HepG2 (cell line): Measurements from ENCODE around the gene SLC16A5. TPM values are rescaled to one million over a fixed set of nuclear protein-coding genes. Genes with fewer than 3 reads are reported as not detected.

ENCODE experiments used
- CBX5 ChIP-seq: sonication (generic); formaldehyde crosslinking; IDR thresholded peaks from 2 replicates; pipeline ENCODE4 v1.4.0; 2020; ENCODE audit warnings: missing genetic modification reagents, borderline replicate concordance
- GLI4 ChIP-seq: sonication (generic); formaldehyde crosslinking; IDR thresholded peaks from 2 replicates; pipeline ENCODE4 v1.5.1; 2020; ENCODE audit warnings: missing genetic modification reagents, mild to moderate bottlenecking, moderate library complexity, borderline replicate concordance
- HNRNPL ChIP-seq: fragments of 200-400 bp; formaldehyde crosslinking; IDR thresholded peaks from 2 replicates; pipeline ENCODE4 v1.6.1; 2017; ENCODE audit warnings: mild to moderate bottlenecking, low read depth, low read length
- JDP2 ChIP-seq: sonication (generic); formaldehyde crosslinking; IDR thresholded peaks from 2 replicates; pipeline ENCODE4 v1.8.1; 2022; ENCODE audit warnings: missing genetic modification reagents, borderline replicate concordance
- NFYB ChIP-seq: sonication (generic); formaldehyde crosslinking; IDR thresholded peaks from 2 replicates; pipeline ENCODE4 v1.4.0; 2020; ENCODE audit warnings: missing genetic modification reagents
- NR1H2 ChIP-seq: sonication (generic); formaldehyde crosslinking; IDR thresholded peaks from 2 replicates; pipeline ENCODE4 v1.8.1; 2022; ENCODE audit warnings: low read depth, missing genetic modification reagents, borderline replicate concordance
- PHF20 ChIP-seq: sonication (generic); formaldehyde crosslinking; IDR thresholded peaks from 2 replicates; pipeline ENCODE4 v1.5.0; 2020; ENCODE audit warnings: mild to moderate bottlenecking, missing genetic modification reagents
- PHF21A ChIP-seq: sonication (generic); formaldehyde crosslinking; IDR thresholded peaks from 2 replicates; pipeline ENCODE4 v1.5.0; 2020; ENCODE audit warnings: mild to moderate bottlenecking, missing genetic modification reagents
- RFX1 ChIP-seq: fragments of 450-650 bp; IDR thresholded peaks from 2 replicates; pipeline ENCODE4 v1.6.1; 2017
- TCF7L2 ChIP-seq: IDR thresholded peaks from 2 replicates; pipeline ENCODE4 v1.6.1; 2011; ENCODE audit warnings: mild to moderate bottlenecking, low read depth, low read length, moderate library complexity
- ZBTB7A ChIP-seq: sonication (generic); formaldehyde crosslinking; IDR thresholded peaks from 2 replicates; pipeline ENCODE4 v1.8.0; 2022; ENCODE audit warnings: mild to moderate bottlenecking, missing genetic modification reagents
- ZFP36L1 ChIP-seq: sonication (generic); formaldehyde crosslinking; IDR thresholded peaks from 2 replicates; pipeline ENCODE4 v1.8.0; 2022; ENCODE audit warnings: mild to moderate bottlenecking, missing genetic modification reagents, moderate library complexity
- ZFP41 ChIP-seq: sonication (generic); formaldehyde crosslinking; IDR thresholded peaks from 2 replicates; pipeline ENCODE4 v1.4.0; 2020; ENCODE audit warnings: mild to moderate bottlenecking, missing genetic modification reagents, borderline replicate concordance
- ZNF160 ChIP-seq: sonication (generic); formaldehyde crosslinking; IDR thresholded peaks from 2 replicates; pipeline ENCODE4 v1.8.0; 2022; ENCODE audit warnings: mild to moderate bottlenecking, inconsistent platforms, missing genetic modification reagents
- ZNF17 ChIP-seq: sonication (generic); formaldehyde crosslinking; IDR thresholded peaks from 2 replicates; pipeline ENCODE4 v1.5.0; 2020; ENCODE audit warnings: mild to moderate bottlenecking, missing genetic modification reagents
- ZNF282 ChIP-seq: fragments of 450-650 bp; IDR thresholded peaks from 2 replicates; pipeline ENCODE4 v1.6.1; 2018; ENCODE audit not compliant: partially characterized antibody
- ZNF350 ChIP-seq: sonication (generic); formaldehyde crosslinking; IDR thresholded peaks from 2 replicates; pipeline ENCODE4 v1.4.0; 2020; ENCODE audit warnings: mild to moderate bottlenecking, low read depth, missing genetic modification reagents, borderline replicate concordance
- polyA plus RNA-seq, 8 experiments: library from polyadenylated mRNA; depleted of rRNA in 3 of 8; stranded (reverse) in 7 of 8; unstranded in 1 of 8; fragments of >200 nt; fragmentation: Illumina TruSeq in 4 of 8; extraction: Trizol in 4 of 8; gene quantifications; 2 replicates each; pipeline versions ENCODE4 v1.2.1 to v1.2.3, GENCODE V29; 2011 to 2016; ENCODE audit warnings: low read depth in 4 of 8, missing spikeins in 1 of 8, mixed read lengths in 1 of 8; ENCODE audit not compliant: insufficient read depth in 1 of 8
- total RNA-seq, 5 experiments: library from RNA; depleted of rRNA; stranded (reverse); fragments of >200 nt; fragmentation: Illumina TruSeq; extraction: Trizol; gene quantifications; 2 replicates each; pipeline ENCODE4 v1.2.3, GENCODE V29; 2016; ENCODE audit warnings: low read depth in 1 of 5
- TF ChIP-seq, protein P1 (sequence below): sonication (generic); formaldehyde crosslinking; IDR thresholded peaks from 2 replicates; pipeline ENCODE4 v1.8.1; 2023; ENCODE audit warnings: missing genetic modification reagents, inconsistent platforms, borderline replicate concordance
- TF ChIP-seq, protein P2 (sequence below): sonication (generic); formaldehyde crosslinking; IDR thresholded peaks from 2 replicates; pipeline ENCODE4 v1.4.0; 2020; ENCODE audit warnings: missing genetic modification reagents, mild to moderate bottlenecking, borderline replicate concordance
- TF ChIP-seq, protein P3 (sequence below): sonication (generic); formaldehyde crosslinking; IDR thresholded peaks from 2 replicates; pipeline ENCODE4 v1.9.0; 2021; ENCODE audit warnings: missing genetic modification reagents, borderline replicate concordance
- TF ChIP-seq, protein P4 (sequence below): sonication (generic); formaldehyde crosslinking; IDR thresholded peaks from 2 replicates; pipeline ENCODE4 v1.4.0; 2020; ENCODE audit warnings: missing genetic modification reagents
- TF ChIP-seq, protein P5 (sequence below): sonication (generic); formaldehyde crosslinking; IDR thresholded peaks from 2 replicates; pipeline ENCODE4 v1.8.1; 2022; ENCODE audit warnings: mild to moderate bottlenecking, missing genetic modification reagents

SLC16A5 gene
- total and polyA plus RNA-seq, 2 of the 13 experiments (the other 11 are each of a cell fraction or from before 2014, with no cell fraction given) = 0.69 to 5.6 TPM

DNA sequence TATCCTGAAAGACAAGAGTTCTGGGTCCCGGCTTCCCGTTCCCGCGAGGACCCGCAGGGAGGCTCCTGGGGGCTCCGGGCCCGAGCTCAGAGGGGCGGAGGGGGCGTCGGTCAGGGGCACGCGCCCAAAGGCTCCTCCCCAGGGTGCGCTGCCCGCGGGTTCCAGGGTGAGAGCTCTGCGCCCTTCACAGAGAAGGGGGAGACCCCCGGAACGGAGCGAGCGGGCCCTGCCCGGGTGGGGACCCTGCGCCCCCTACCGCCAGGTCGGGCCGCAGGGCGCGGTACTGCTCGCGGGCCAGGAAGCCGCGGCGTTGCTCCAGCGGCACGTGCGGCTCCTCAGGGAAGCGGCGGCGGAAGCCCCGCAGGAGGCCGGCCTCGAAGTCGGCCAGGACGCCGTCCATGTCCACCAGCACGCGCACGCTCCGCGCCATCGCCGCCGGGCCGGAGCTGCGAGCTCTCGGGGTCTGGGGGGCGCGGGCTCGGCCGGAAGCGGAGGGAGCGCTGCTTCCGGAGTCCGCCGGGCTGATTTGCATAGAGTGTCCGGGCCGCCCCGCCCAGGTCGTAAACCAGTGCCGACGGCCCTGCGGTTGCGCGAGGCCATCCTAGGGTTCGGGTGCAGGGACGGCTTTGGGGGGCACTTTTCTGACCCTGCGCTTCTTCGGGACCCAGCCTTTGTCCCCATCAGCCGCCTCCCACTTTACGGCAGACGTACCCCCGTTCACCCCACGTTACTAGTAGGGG lies 43.7 kb downstream of the SLC16A5 start, which contains the start of gene NT5C (continued):
- TF ChIP-seq, protein P1, sequence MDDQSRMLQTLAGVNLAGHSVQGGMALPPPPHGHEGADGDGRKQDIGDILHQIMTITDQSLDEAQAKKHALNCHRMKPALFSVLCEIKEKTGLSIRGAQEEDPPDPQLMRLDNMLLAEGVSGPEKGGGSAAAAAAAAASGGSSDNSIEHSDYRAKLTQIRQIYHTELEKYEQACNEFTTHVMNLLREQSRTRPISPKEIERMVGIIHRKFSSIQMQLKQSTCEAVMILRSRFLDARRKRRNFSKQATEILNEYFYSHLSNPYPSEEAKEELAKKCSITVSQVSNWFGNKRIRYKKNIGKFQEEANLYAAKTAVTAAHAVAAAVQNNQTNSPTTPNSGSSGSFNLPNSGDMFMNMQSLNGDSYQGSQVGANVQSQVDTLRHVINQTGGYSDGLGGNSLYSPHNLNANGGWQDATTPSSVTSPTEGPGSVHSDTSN (CRISPR knock-in tag) = no peak; the same call in 1 of the 2 replicates
- no peak for TF ChIP-seq NFYB
- TF ChIP-seq JDP2 (CRISPR knock-in tag) = no peak; the same call in 1 of the 2 replicates
- no peak; the same call in 1 of the 2 replicates for TF ChIP-seq ZFP41 (CRISPR knock-in tag)
- TF ChIP-seq, protein P2, sequence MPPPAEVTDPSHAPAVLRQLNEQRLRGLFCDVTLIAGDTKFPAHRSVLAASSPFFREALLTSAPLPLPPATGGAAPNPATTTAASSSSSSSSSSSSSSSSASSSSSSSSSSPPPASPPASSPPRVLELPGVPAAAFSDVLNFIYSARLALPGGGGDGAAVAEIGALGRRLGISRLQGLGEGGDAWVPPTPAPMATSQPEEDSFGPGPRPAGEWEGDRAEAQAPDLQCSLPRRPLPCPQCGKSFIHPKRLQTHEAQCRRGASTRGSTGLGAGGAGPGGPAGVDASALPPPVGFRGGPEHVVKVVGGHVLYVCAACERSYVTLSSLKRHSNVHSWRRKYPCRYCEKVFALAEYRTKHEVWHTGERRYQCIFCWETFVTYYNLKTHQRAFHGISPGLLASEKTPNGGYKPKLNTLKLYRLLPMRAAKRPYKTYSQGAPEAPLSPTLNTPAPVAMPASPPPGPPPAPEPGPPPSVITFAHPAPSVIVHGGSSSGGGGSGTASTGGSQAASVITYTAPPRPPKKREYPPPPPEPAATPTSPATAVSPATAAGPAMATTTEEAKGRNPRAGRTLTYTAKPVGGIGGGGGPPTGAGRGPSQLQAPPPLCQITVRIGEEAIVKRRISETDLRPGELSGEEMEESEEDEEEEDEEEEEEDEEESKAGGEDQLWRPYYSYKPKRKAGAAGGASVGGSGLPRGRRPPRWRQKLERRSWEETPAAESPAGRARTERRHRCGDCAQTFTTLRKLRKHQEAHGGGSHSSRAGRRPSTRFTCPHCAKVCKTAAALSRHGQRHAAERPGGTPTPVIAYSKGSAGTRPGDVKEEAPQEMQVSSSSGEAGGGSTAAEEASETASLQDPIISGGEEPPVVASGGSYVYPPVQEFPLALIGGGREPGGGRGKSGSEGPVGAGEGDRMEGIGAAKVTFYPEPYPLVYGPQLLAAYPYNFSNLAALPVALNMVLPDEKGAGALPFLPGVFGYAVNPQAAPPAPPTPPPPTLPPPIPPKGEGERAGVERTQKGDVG (CRISPR knock-in tag) = no peak
- no peak; the same call in 1 of the 2 replicates for TF ChIP-seq CBX5 (CRISPR knock-in tag)
- TF ChIP-seq ZFP36L1 (CRISPR knock-in tag) = no peak
- no peak for TF ChIP-seq ZNF282
- peak; percentile 78 for TF ChIP-seq PHF20 (CRISPR knock-in tag)
- no peak for TF ChIP-seq ZNF350 (CRISPR knock-in tag)
- peak; percentile 94 for TF ChIP-seq NR1H2 (CRISPR knock-in tag)
- peak; percentile 82 for TF ChIP-seq ZBTB7A (CRISPR knock-in tag)
- peak; percentile 49; the same call in 1 of the 2 replicates for TF ChIP-seq PHF21A (CRISPR knock-in tag)
- TF ChIP-seq, protein P3, sequence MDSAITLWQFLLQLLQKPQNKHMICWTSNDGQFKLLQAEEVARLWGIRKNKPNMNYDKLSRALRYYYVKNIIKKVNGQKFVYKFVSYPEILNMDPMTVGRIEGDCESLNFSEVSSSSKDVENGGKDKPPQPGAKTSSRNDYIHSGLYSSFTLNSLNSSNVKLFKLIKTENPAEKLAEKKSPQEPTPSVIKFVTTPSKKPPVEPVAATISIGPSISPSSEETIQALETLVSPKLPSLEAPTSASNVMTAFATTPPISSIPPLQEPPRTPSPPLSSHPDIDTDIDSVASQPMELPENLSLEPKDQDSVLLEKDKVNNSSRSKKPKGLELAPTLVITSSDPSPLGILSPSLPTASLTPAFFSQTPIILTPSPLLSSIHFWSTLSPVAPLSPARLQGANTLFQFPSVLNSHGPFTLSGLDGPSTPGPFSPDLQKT (CRISPR knock-in tag) = peak; percentile 59; the same call in 1 of the 2 replicates
- TF ChIP-seq HNRNPL = no peak
- peak; percentile 93 for TF ChIP-seq GLI4 (CRISPR knock-in tag)
- TF ChIP-seq ZNF17 (CRISPR knock-in tag) = no peak
- TF ChIP-seq TCF7L2 = no peak
- TF ChIP-seq, protein P4, sequence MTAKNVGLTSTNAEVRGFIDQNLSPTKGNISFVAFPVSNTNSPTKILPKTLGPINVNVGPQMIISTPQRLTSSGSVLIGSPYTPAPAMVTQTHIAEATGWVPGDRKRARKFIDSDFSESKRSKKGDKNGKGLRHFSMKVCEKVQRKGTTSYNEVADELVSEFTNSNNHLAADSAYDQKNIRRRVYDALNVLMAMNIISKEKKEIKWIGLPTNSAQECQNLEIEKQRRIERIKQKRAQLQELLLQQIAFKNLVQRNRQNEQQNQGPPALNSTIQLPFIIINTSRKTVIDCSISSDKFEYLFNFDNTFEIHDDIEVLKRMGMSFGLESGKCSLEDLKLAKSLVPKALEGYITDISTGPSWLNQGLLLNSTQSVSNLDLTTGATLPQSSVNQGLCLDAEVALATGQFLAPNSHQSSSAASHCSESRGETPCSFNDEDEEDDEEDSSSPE (CRISPR knock-in tag) = peak; percentile 89
- TF ChIP-seq, protein P5, sequence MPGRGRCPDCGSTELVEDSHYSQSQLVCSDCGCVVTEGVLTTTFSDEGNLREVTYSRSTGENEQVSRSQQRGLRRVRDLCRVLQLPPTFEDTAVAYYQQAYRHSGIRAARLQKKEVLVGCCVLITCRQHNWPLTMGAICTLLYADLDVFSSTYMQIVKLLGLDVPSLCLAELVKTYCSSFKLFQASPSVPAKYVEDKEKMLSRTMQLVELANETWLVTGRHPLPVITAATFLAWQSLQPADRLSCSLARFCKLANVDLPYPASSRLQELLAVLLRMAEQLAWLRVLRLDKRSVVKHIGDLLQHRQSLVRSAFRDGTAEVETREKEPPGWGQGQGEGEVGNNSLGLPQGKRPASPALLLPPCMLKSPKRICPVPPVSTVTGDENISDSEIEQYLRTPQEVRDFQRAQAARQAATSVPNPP = peak; percentile 85
- no peak for TF ChIP-seq RFX1
- TF ChIP-seq ZNF160 (CRISPR knock-in tag) = peak; percentile 46; the same call in 1 of the 2 replicates
